ENCODE results near the gene NLRP7. TPM values are rescaled to one million over a fixed set of nuclear protein-coding genes. Genes with fewer than 3 reads are reported as not detected.

NLRP7 gene
- total and polyA plus RNA-seq, 2 of the 13 experiments (the other 11 are each of a cell fraction or from before 2014, with no cell fraction given), result not detected

DNA sequence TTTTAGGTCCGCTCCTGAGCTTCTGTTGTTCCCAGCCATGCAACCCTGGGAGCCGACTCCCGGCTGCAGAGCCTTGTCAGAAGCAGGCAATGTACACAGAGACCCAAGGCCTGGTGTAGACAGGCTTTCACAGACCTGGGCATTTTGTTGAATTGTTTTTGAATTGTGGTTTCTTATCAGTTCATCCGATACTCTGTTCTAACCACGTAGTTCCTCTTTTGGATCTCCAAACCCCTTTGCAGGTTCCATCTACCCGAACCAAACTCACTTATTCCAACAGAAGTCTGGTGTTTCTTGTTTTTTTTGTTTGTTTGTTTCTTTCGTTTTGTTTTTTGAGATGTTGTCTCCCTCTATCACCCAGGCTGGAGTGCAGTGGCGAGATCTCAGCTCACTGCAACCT is 12.5 kb upstream of the NLRP7 start:
- Histone ChIP-seq H3K4me1 (ENCODE audit: insufficient read depth, low read length) (no peaks in the 10 kb centered on the region), H3K27me3 (ENCODE audit: control insufficient read depth in 1 of 2, insufficient read depth in 2 of 2, low read length in 2 of 2) (peaks cover 0 to 6% of the 10 kb centered on the region in 2 experiments; a peak in 2 of 5 replicates), H3K9ac (ENCODE audit: insufficient read depth, low read depth, low read length) (no peak overlapping the region), H3K79me2 (ENCODE audit: insufficient read depth, low read length) (no peaks in the 10 kb centered on the region), H3K27ac (ENCODE audit: extremely low read length, insufficient read depth, low read length) (no peak overlapping the region), H3K4me2 (ENCODE audit: low read depth, low read length) (no peak overlapping the region), H2AFZ (ENCODE audit: low read length) (no peak overlapping the region), H3K36me3 (replicated peaks in 1 of 2; ENCODE audit: control insufficient read depth in 1 of 2, insufficient read depth in 2 of 2, low read length in 2 of 2) (no peaks in the 10 kb centered on the region), H3K9me3 (ENCODE audit: low read length) (no peaks in the 10 kb centered on the region), H4K20me1 (ENCODE audit: insufficient read depth, low read length) (no peaks in the 10 kb centered on the region), H3K4me3 (replicated peaks in 1 of 3; ENCODE audit: insufficient read depth in 1 of 3, low read depth in 2 of 3, low read length in 3 of 3) (no peak overlapping the region)
- POLR2A ChIA-PET, result no interaction called here
- no TSS peak for BruUV-seq (replicated peaks)
- FAIRE-seq (no peak), DNase-seq (ENCODE audit: low spot score) (no peak), ATAC-seq (no peak)
- in situ Hi-C loops (cut with HindIII; ENCODE audit: extremely low pct_ligation_motif_present, low pct_unique_long_range_greater_than_20kb) (no loop called here), intact Hi-C loops (cut with micrococcal nuclease; ENCODE audit: unreplicated experiment) (no loop called here)
- CTCF ChIA-PET (ENCODE audit: low intra/inter-chr PET ratio, low total read pairs), result no interaction called here
- TF ChIP-seq GLI4 (CRISPR knock-in tag; IDR thresholded peaks at IDR 0.05; ENCODE audit: borderline replicate concordance), result no peak
- TF ChIP-seq, protein P1, sequence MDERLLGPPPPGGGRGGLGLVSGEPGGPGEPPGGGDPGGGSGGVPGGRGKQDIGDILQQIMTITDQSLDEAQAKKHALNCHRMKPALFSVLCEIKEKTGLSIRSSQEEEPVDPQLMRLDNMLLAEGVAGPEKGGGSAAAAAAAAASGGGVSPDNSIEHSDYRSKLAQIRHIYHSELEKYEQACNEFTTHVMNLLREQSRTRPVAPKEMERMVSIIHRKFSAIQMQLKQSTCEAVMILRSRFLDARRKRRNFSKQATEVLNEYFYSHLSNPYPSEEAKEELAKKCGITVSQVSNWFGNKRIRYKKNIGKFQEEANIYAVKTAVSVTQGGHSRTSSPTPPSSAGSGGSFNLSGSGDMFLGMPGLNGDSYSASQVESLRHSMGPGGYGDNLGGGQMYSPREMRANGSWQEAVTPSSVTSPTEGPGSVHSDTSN (CRISPR knock-in tag; IDR thresholded peaks at IDR 0.05), result no peak
- no peak for TF ChIP-seq TFDP2 (CRISPR knock-in tag; IDR thresholded peaks at IDR 0.05)
- TF ChIP-seq ATF6 (CRISPR knock-in tag; conservative IDR thresholded peaks at IDR 0.05), result no peak
- TF ChIP-seq TRIM22 (IDR thresholded peaks at IDR 0.05), result no peak
- TF ChIP-seq ZFP62 (CRISPR knock-in tag; IDR thresholded peaks at IDR 0.05), result no peak
- no peak for TF ChIP-seq ELF4 (CRISPR knock-in tag; IDR thresholded peaks at IDR 0.05; ENCODE audit: borderline replicate concordance)
- TF ChIP-seq ARNT2 (CRISPR knock-in tag; IDR thresholded peaks at IDR 0.05; ENCODE audit: low read depth), result no peak
- TF ChIP-seq MXD4 (CRISPR knock-in tag; IDR thresholded peaks at IDR 0.05), result no peak
- TF ChIP-seq MAFG (CRISPR knock-in tag; IDR thresholded peaks at IDR 0.05), result no peak
- TF ChIP-seq GABPB1 (CRISPR knock-in tag; IDR thresholded peaks at IDR 0.05), result no peak
- 10% methylated on average over 8 of the region's 8 CpGs for WGBS (ENCODE audit: low lambda C conversion rate)
